Ureter (tissue), 1 donor: Measurements from ENCODE around the gene WWOX. TPM values are rescaled to one million over a fixed set of nuclear protein-coding genes. Genes with fewer than 3 reads are reported as not detected.

Source experiments
- DNase-seq: peaks from one replicate; pipeline ENCODE4 v3.0.0-alpha.2; 2020; ENCODE audit warnings: low spot score
- total RNA-seq: library from RNA; stranded (reverse); gene quantifications from one replicate; pipeline ENCODE4 v1.2.4, GENCODE V29; 2023
- donor health status: DM: yes; HTN: yes; CAD: no.

WWOX gene
- total RNA-seq, 1 donor from 2014 or later: 23.5 TPM

- DNase-seq: no peak
Measured at GRCh38 chr16:78796221-78796866, 696.9 kb downstream of the WWOX start.

DNA sequence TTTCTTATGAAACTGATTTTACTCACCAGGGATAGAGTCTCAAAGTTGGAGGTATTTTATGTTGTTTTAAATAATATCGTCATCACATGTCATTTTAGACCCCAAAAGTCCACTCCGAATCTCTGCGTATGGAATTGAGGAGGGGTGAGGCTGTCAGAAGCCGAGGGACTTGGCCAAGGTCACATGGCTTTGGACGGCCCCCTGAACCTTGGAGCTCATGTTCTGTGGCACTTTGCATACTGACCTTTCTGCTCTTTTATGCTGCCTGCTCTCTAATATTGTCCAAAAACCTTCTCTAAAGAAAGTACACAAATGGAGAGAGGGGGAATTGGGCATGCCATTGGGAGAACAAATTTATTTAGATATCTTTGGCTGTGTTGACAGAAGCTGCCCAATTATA, 700.0 kb downstream of the WWOX start:
- no peak for DNase-seq

GRCh38 chr16:78800523-78800922, 701.1 kb downstream of the WWOX start:
- DNase-seq: no peak

- no peak for DNase-seq
Measured at GRCh38 chr16:78804058-78804735, 704.7 kb downstream of the WWOX start.

DNA sequence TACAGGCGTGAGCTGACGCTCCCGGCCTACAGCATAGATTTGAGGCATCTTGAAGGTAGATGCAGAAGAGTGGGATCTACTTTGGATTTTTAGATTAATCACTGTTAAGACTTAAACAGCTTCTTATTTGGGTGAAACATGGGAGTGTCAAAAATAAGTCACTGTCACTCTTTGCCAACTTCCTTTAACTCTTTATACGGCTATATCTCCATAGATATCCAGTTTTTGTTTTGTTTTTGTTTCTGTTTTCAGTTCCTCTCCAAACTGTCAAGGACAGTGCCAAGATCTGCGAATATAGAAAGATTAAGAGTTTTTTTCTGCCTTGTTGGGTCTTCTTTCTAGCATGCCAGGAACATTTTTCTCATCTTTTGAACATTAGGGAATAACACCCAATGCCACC, 706.1 kb downstream of the WWOX start:
- DNase-seq: no peak

GRCh38 chr16:78811247-78811646, 711.8 kb downstream of the WWOX start:
- DNase-seq: no peak

DNA sequence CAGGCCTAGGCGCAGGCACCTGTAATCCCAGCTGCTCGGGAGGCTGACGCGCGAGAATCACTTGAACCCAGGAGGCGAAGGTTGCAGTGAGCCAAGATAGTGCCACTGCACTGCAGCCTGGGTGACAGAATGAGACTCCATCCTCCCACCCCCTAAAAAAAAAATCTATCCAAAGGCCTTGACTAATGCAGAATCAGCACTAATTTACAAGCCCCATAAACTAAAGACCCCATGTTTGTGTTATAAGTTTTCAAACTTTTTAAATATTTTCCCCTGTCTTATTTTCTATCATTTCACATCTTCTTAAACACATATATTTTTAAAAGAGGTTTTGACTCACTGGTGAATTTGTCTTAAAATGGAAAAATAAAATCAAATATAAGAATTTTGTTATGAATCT, 713.1 kb downstream of the WWOX start:
- DNase-seq: no peak

GRCh38 chr16:78813661-78814311, 714.3 kb downstream of the WWOX start:
- no peak for DNase-seq

DNA sequence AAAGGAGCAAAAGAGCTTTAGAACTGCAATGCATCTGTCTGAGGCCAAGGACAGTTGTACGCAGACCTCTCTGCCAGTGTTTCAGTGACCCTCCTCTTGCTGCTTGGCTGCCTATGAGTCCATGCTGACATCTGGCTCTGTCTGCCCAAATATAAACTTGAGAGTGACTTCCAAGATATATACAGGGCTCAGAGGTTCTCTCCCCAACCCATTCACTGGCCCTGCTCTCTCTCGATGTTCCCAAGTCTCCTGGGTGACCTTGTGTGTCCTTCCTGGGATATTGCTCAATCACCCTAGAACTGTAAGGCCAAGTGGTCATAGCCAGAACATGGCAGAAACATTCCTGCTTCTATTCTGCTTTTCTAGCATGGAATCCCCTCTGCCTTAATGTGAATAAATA, 716.3 kb downstream of the WWOX start:
- DNase-seq: no peak

GRCh38 chr16:78816499-78817195, 717.2 kb downstream of the WWOX start:
- no peak for DNase-seq

DNA sequence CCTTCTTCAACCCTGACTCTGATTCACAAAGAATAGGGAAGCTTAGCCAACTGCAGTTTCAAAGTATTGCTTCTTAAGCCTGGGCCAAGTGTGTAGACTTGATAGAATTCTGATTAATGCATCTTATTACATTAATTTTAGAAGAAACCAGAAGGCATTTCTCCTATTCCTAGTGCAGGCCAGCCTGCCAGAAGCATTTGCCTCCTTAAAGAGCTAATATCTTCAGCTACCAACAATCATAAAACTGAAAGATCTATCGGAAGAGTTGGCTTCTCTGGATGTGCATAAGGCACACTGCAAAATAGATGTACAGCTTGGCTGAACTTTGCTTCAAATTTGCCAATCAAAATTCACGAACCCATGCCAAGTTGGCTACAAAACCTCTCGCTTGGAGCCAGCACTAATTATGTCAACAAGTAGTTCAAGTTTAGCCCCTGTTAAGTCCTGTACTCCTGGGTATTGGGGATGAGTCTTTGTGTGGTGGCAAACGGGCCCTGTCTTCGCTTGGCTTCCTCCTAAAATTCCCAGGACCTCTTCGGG, 717.8 kb downstream of the WWOX start:
- no peak for DNase-seq

GRCh38 chr16:78821335-78821734, 721.9 kb downstream of the WWOX start:
- no peak for DNase-seq

DNA sequence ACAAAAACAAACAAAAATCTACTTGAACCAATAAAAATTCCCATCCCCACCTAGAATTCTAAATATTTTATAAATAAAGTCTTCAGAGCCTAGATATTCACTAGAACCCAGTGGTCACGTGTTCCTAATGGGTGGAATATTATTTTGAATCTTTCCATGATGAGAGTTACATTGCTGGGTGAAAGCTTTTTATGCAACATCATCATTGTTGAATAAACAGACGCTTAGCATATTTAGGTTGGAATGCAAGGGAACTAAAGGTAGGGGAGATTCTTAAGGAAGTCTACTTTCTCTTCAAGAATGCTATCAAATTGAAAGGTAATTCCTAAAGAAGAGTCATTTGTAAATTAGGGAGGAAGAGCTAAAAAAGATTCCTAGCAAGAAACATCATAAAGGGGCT, 723.1 kb downstream of the WWOX start:
- no peak for DNase-seq

DNA sequence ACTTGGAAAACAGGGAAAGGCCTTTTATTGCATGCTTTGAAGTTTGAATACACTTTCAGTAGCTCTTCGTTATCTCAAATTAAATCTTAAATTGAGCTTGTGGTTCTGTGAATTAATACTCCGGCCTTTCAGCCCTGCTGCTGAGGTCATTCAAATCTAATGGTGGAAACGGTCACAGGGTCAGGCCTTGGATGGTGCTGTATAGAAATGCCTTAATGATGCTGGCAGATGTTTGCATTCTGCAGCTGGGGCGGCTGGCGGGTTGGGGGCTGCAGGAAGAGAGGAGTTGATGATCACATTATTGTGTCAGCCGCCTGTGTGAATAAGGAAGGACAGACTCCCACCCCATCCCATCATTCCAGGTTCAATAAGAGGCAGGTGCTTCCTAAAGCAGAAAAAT, 723.6 kb downstream of the WWOX start:
- DNase-seq: no peak

DNA sequence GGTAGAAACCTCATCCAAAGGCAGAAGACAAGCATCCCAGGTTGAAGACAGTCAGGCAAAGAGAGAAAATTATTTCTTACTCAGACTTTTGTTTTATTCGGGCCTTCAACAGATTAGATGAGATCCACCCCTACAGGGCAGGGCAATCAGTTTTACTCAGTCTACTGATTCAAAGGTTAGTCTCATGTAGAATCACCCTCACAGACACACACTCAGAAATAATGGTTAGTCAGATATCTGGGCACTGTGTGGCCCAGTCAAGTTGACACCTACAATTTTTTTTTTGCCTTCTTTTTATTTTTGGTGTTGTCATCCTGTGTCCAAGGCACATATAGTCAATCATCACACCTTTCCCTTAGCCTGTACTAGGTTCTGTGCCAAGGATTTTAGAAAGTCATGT, 729.8 kb downstream of the WWOX start:
- DNase-seq: no peak

DNA sequence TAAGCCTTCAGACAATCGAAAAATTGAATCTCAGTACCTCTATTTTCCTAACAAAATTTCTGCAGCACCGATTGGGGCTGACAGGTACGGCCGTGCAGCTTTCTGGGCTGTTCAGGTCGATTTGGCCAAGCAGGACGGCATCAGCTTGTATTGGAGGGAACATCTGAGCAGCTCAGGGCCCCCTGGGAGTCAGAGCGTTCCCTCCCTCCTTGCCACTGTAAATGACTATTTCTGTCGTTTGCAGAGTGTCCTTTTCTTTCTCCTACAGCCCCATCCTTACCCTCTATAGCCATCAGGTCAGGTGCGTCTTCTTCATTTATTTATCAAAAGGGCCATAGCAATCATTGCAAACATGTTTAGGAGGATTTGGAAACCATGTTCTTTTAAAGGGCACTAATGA, 731.1 kb downstream of the WWOX start:
- DNase-seq: no peak

DNA sequence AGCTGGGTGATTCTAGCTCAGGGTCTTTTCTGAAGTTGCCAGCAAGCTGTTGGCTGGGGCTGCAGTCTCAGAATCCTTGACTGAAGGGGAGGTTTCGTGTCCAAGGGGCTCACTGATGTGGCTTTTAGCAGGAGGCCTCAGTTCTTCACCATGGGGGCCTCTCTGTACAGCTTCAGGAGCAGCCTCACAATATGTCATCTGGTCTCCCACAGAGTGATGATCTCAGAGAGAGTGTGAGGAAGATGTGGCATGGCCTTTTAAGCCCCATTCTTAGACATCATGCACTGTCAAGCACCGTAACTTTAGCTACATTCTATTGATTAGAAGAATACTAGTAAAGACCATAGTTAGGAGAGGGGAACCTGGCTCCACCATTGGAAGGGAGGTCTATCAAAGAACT, 732.6 kb downstream of the WWOX start:
- DNase-seq: no peak

- no peak for DNase-seq
Measured at GRCh38 chr16:78836802-78837491, 737.5 kb downstream of the WWOX start.

- DNase-seq: no peak
Measured at GRCh38 chr16:78837706-78838105, 738.3 kb downstream of the WWOX start.

GRCh38 chr16:78838276-78838675, 738.8 kb downstream of the WWOX start:
- DNase-seq: no peak

GRCh38 chr16:78842950-78843349, 743.5 kb downstream of the WWOX start:
- no peak for DNase-seq

GRCh38 chr16:78843978-78844377, 744.5 kb downstream of the WWOX start:
- no peak for DNase-seq
